ENCODE measurements around the gene CKM. TPM values are rescaled to one million over a fixed set of nuclear protein-coding genes. Genes with fewer than 3 reads are reported as not detected.
A peak's percentile ranks its signal among the peaks of the same experiment; 100 is the strongest.

CKM gene
- polyA plus RNA-seq, 2 of the 4 experiments (the other 2 are of a cell fraction), result not detected

- ChIA-PET CTCF (interaction anchor here (1.2 to 1.8 kb wide), 3 partner anchors 57 to 139 kb away, joined by 3 to 6 read pairs (median 4); no protein-coding TSS in a partner anchor), POLR2A (no interaction called here)
- no peak for TF ChIP-seq RAD21 (conservative IDR thresholded peaks at IDR 0.05 in 1 of 2, IDR thresholded peaks at IDR 0.05 in 1 of 2)
- no peak for TF ChIP-seq ESRRA (IDR thresholded peaks at IDR 0.05; ENCODE audit: borderline replicate concordance, low read length)
- no peak for TF ChIP-seq ZNF302 (CRISPR knock-in tag; IDR thresholded peaks at IDR 0.05)
- TF ChIP-seq EHF (CRISPR knock-in tag; IDR thresholded peaks at IDR 0.05), result no peak
- no peak for TF ChIP-seq SMC3 (IDR thresholded peaks at IDR 0.05)
- no peak for TF ChIP-seq NPAS2 (CRISPR knock-in tag; IDR thresholded peaks at IDR 0.05; ENCODE audit: borderline replicate concordance)
- TF ChIP-seq TP53 (CRISPR knock-in tag; IDR thresholded peaks at IDR 0.05), result no peak
- no peak for TF ChIP-seq HOXB5 (CRISPR knock-in tag; IDR thresholded peaks at IDR 0.05)
- TF ChIP-seq HES2 (IDR thresholded peaks at IDR 0.05), result no peak
- no peak for TF ChIP-seq HEYL (CRISPR knock-in tag; IDR thresholded peaks at IDR 0.05)
- TF ChIP-seq USF2 (IDR thresholded peaks at IDR 0.05), result no peak
- no peak for TF ChIP-seq CBX8 (IDR thresholded peaks at IDR 0.05)
- TF ChIP-seq CBX2 (IDR thresholded peaks at IDR 0.05; ENCODE audit: borderline replicate concordance, low read depth), result no peak
- TF ChIP-seq EP300 (IDR thresholded peaks at IDR 0.05), result no peak
- TF ChIP-seq PHF8 (IDR thresholded peaks at IDR 0.05; ENCODE audit: borderline replicate concordance, low read depth), result no peak
- TF ChIP-seq NFE2L2 (conservative IDR thresholded peaks at IDR 0.05; ENCODE audit: low read length), result no peak
- TF ChIP-seq HMGXB4 (CRISPR knock-in tag; IDR thresholded peaks at IDR 0.05; ENCODE audit: borderline replicate concordance), result no peak
- TF ChIP-seq POLR2AphosphoS2 (conservative IDR thresholded peaks at IDR 0.05; ENCODE audit: low read length), result no peak
- no peak for TF ChIP-seq POLR2A (IDR thresholded peaks at IDR 0.05; ENCODE audit: low read length)
- TF ChIP-seq EHMT2 (IDR thresholded peaks at IDR 0.05; ENCODE audit: low read depth), result no peak
- Histone ChIP-seq H3K4me1 (peaks cover 3% of the 10 kb centered on the region; the same call in 2 of the 3 replicates), H3K4me3 (no peak overlapping the region), H3K27ac (no peak overlapping the region), H3K4me2 (no peak overlapping the region), H3K9me3 (no peaks in the 10 kb centered on the region)
- FAIRE-seq (no peak), ATAC-seq (peak in 1 of 2 experiments; percentile 13; a peak in 2 of 6 replicates), DNase-seq (ENCODE audit: low read depth in 1 of 2, low spot score in 1 of 2) (no peak)
- 73% methylated on average over 3 of the region's 15 CpGs for WGBS (ENCODE audit: missing lambda C conversion rate)
These were observed 22.2 kb upstream of the CKM start for GRCh38 chr19:45344621-45345505.

DNA sequence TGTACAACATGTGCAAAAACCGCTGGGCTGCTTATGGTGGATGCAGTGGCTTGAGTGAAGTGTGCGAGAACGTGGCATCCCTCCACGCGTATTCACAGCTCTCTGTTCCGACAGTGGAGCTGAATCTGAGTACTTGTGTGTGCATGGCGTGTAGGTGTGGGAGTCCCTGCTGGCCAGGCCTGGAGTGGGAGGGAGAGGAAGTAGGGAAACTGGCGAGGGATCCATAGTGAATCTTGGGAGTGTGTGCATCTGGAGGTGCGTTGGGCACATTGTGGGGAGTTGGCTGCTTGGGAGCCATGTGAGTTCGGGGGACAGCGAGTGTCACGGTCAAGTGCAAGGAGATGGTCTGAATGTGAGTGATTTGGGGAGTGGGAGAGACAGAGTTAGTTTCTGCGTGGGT is 20.2 kb upstream of the CKM start:
- TF ChIP-seq EP300 (IDR thresholded peaks at IDR 0.05) (no peak), RFX5 (IDR thresholded peaks at IDR 0.05) (no peak), TP53 (CRISPR knock-in tag; IDR thresholded peaks at IDR 0.05) (no peak), ATOH8 (CRISPR knock-in tag; IDR thresholded peaks at IDR 0.05; ENCODE audit: low read depth) (no peak), CBX2 (IDR thresholded peaks at IDR 0.05; ENCODE audit: borderline replicate concordance, low read depth) (no peak), POLR2AphosphoS2 (conservative IDR thresholded peaks at IDR 0.05; ENCODE audit: low read length) (no peak), HEYL (CRISPR knock-in tag; IDR thresholded peaks at IDR 0.05) (no peak), ZNF302 (CRISPR knock-in tag; IDR thresholded peaks at IDR 0.05) (no peak), ESRRA (IDR thresholded peaks at IDR 0.05; ENCODE audit: borderline replicate concordance, low read length) (no peak), SMC3 (IDR thresholded peaks at IDR 0.05) (no peak), CHD4 (IDR thresholded peaks at IDR 0.05; ENCODE audit: borderline replicate concordance) (no peak)
- TF ChIP-seq, protein P1, sequence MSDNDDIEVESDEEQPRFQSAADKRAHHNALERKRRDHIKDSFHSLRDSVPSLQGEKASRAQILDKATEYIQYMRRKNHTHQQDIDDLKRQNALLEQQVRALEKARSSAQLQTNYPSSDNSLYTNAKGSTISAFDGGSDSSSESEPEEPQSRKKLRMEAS (IDR thresholded peaks at IDR 0.05), result no peak
- no peaks in the 10 kb centered on the region for H3K9me3 ChIP-seq
- no peak overlapping the region for H3K27ac ChIP-seq
- no peak for ATAC-seq
- H3K4me3 ChIP-seq, result no peak overlapping the region
- DNase-seq (ENCODE audit: low read depth in 1 of 2, low spot score in 1 of 2), result no peak
- FAIRE-seq, result no peak
- 90% methylated on average over 13 of the region's 13 CpGs for WGBS (ENCODE audit: missing lambda C conversion rate)
- peaks cover 3% of the 10 kb centered on the region; the same call in 2 of the 3 replicates for H3K4me1 ChIP-seq
- POLR2A ChIA-PET, result no interaction called here
- CTCF ChIA-PET, result interaction anchor here (1.0 to 1.6 kb wide), 3 partner anchors 10 to 26 kb away, joined by 3 to 4 read pairs (median 4); no protein-coding TSS in a partner anchor
- no peak overlapping the region for H3K4me2 ChIP-seq
